ENCODE results near the gene RUNX1. TPM values are rescaled to one million over a fixed set of nuclear protein-coding genes. Genes with fewer than 3 reads are reported as not detected.
A peak's percentile ranks its signal among the peaks of the same experiment; 100 is the strongest.

RUNX1 gene
- total and polyA plus RNA-seq, 10 of the 15 experiments (the other 5 are each of a cell fraction or from before 2014, with no cell fraction given): 0.90 to 15.2 (median 4.1) TPM

- TF ChIP-seq SKIL (IDR thresholded peaks at IDR 0.05; ENCODE audit: low read depth, poor library complexity, severe bottlenecking): peak; percentile 39
- no peak for TF ChIP-seq RCOR1 (conservative IDR thresholded peaks at IDR 0.05; ENCODE audit: low read depth, low read length)
- no peak for TF ChIP-seq ZNF217 (IDR thresholded peaks at IDR 0.05)
- no peak for TF ChIP-seq STAT1 (conservative IDR thresholded peaks at IDR 0.05)
- no peak for TF ChIP-seq SP1 (IDR thresholded peaks at IDR 0.05; ENCODE audit: low read depth, low read length)
- no peak for TF ChIP-seq RELB (IDR thresholded peaks at IDR 0.05; ENCODE audit: low read depth)
- no peak for TF ChIP-seq POLR2A (IDR thresholded peaks at IDR 0.05; ENCODE audit: low read depth, low read length)
- no peak for TF ChIP-seq HDGF (IDR thresholded peaks at IDR 0.05)
- no peak for TF ChIP-seq EZH2 (IDR thresholded peaks at IDR 0.05; ENCODE audit: borderline replicate concordance, control insufficient read depth, low read depth, low read length)
- TF ChIP-seq NFIC (IDR thresholded peaks at IDR 0.05; ENCODE audit: low read depth, low read length): no peak
- TF ChIP-seq GABPA (IDR thresholded peaks at IDR 0.05; ENCODE audit: low read depth): no peak
- TF ChIP-seq JUND (IDR thresholded peaks at IDR 0.05; ENCODE audit: low read depth, low read length): no peak
- TF ChIP-seq E4F1 (IDR thresholded peaks at IDR 0.05; ENCODE audit: borderline replicate concordance, partially characterized antibody): no peak
- TF ChIP-seq KLF5 (IDR thresholded peaks at IDR 0.05; ENCODE audit: partially characterized antibody): no peak
- TF ChIP-seq IRF4 (IDR thresholded peaks at IDR 0.05; ENCODE audit: low read depth, low read length): no peak
- no peak for TF ChIP-seq SMARCA5 (IDR thresholded peaks at IDR 0.05)
- TF ChIP-seq MTA2 (IDR thresholded peaks at IDR 0.05; ENCODE audit: low read depth): peak; percentile 85
- TF ChIP-seq POU2F2 (IDR thresholded peaks at IDR 0.05; ENCODE audit: borderline replicate concordance, low read depth, low read length): no peak
- no peak for TF ChIP-seq YY1 (IDR thresholded peaks at IDR 0.05; ENCODE audit: low read depth, low read length)
- TF ChIP-seq RB1 (IDR thresholded peaks at IDR 0.05; ENCODE audit: borderline replicate concordance): no peak
- no peak for TF ChIP-seq USF1 (IDR thresholded peaks at IDR 0.05; ENCODE audit: borderline replicate concordance, extremely low read length, insufficient read depth, low read depth, low read length)
Observed at GRCh38 chr21:34808569-34809204, 240.4 kb downstream of the RUNX1 start (continued).

Measured in GM12878 (cell line).